CD14-positive monocyte (primary cell): ENCODE measurements around the gene THG1L. TPM values are rescaled to one million over a fixed set of nuclear protein-coding genes. Genes with fewer than 3 reads are reported as not detected.
"Not testable (repeated sequence)": the region's sequence is repeated elsewhere in the genome, so short reads cannot be mapped to it uniquely, and the experiment has no call there.

ENCODE experiments used
- DNase-seq, 3 donors: peaks; one replicate each; pipeline ENCODE4 v3.0.0-alpha.2; 2011 to 2022
- H2AFZ ChIP-seq: 2 replicates; pipeline ENCODE4 v1.6.0; 2012; ENCODE audit warnings: mild to moderate bottlenecking, low read depth, low read length, inconsistent platforms; ENCODE audit not compliant: insufficient read depth, poor library complexity, severe bottlenecking
- H3K27ac ChIP-seq, 2 donors: 1 replicate in 1 of 2; 2 replicates in 1 of 2; pipeline ENCODE4 v1.5.1; 2012 to 2013; ENCODE audit warnings: low read length in 2 of 2, control low read depth in 1 of 2, inconsistent platforms in 1 of 2, low read depth in 1 of 2, mild to moderate bottlenecking in 1 of 2
- H3K27me3 ChIP-seq, 2 donors: one replicate each; pipeline versions ENCODE4 v1.6.0 to v1.6.1; 2011 to 2013; ENCODE audit warnings: low read length in 2 of 2; ENCODE audit not compliant: control insufficient read depth in 2 of 2, insufficient read depth in 2 of 2
- H3K36me3 ChIP-seq, 2 donors: replicated peaks in 1 of 2; 1 replicate in 1 of 2; 2 replicates in 1 of 2; pipeline versions ENCODE4 v1.5.1 to v1.6.1; 2012 to 2013; ENCODE audit warnings: low read length in 2 of 2, control low read depth in 1 of 2, inconsistent platforms in 1 of 2, mild to moderate bottlenecking in 1 of 2; ENCODE audit not compliant: insufficient read depth in 2 of 2, control insufficient read depth in 1 of 2
- H3K4me1 ChIP-seq, 2 donors: 1 replicate in 1 of 2; 2 replicates in 1 of 2; pipeline versions ENCODE4 v1.5.1 to v1.6.1; 2012 to 2013; ENCODE audit warnings: low read length in 2 of 2, control low read depth in 1 of 2, inconsistent platforms in 1 of 2, mild to moderate bottlenecking in 1 of 2, moderate library complexity in 1 of 2; ENCODE audit not compliant: insufficient read depth in 2 of 2, control insufficient read depth in 1 of 2
- H3K4me2 ChIP-seq: replicated peaks from 2 replicates; pipeline ENCODE3; 2012; ENCODE audit warnings: low read length, moderate library complexity, mild to moderate bottlenecking; ENCODE audit not compliant: poor library complexity, severe bottlenecking; ENCODE audit errors: extremely low read depth
- H3K4me3 ChIP-seq, 3 experiments: fragments of 200-600 bp in 1 of 3; sonication (generic) in 1 of 3; replicated peaks in 1 of 3; 1 replicate in 2 of 3; 2 replicates in 1 of 3; pipeline ENCODE4 v1.5.1; 2011 to 2013; ENCODE audit warnings: low read length in 3 of 3, mild to moderate bottlenecking in 3 of 3, control low read depth in 2 of 3, low read depth in 2 of 3, inconsistent platforms in 1 of 3, moderate library complexity in 1 of 3
- H3K79me2 ChIP-seq: 2 replicates; pipeline ENCODE4 v1.6.0; 2012; ENCODE audit warnings: mild to moderate bottlenecking, control low read depth, inconsistent platforms, low read length, moderate library complexity; ENCODE audit not compliant: insufficient read depth
- H3K9ac ChIP-seq: 2 replicates; pipeline ENCODE4 v1.6.0; 2017; ENCODE audit warnings: low read length, mild to moderate bottlenecking; ENCODE audit not compliant: insufficient read depth, poor library complexity, severe bottlenecking
- H3K9me3 ChIP-seq, 2 donors: replicated peaks in 1 of 2; 1 replicate in 1 of 2; 2 replicates in 1 of 2; pipeline versions ENCODE4 v1.5.1 to v1.6.1; 2012 to 2013; ENCODE audit warnings: low read length in 2 of 2, control low read depth in 1 of 2; ENCODE audit not compliant: control insufficient read depth in 1 of 2, insufficient read depth in 1 of 2
- H4K20me1 ChIP-seq: 2 replicates; pipeline ENCODE4 v1.6.0; 2012; ENCODE audit warnings: mild to moderate bottlenecking, low read length, control low read depth, moderate library complexity; ENCODE audit not compliant: insufficient read depth
- H3K27ac Mint-ChIP-seq, 7 donors: one replicate each; pipeline ENCODE4 v1.8.0; 2020; ENCODE audit warnings: mild to moderate bottlenecking in 7 of 7, mixed read lengths in 7 of 7, moderate library complexity in 6 of 7, inconsistent platforms in 2 of 7
- H3K27me3 Mint-ChIP-seq, 3 donors: one replicate each; pipeline ENCODE4 v1.8.0; 2021 to 2022; ENCODE audit warnings: low read depth in 3 of 3, mild to moderate bottlenecking in 3 of 3, mixed read lengths in 3 of 3, moderate library complexity in 3 of 3, inconsistent platforms in 1 of 3
- H3K36me3 Mint-ChIP-seq, 2 donors: one replicate each; pipeline ENCODE4 v1.8.0; 2020; ENCODE audit warnings: mixed read lengths in 2 of 2, inconsistent platforms in 1 of 2, mild to moderate bottlenecking in 1 of 2
- H3K4me1 Mint-ChIP-seq: one replicate; pipeline ENCODE4 v1.8.0; 2020; ENCODE audit warnings: mild to moderate bottlenecking, mixed read lengths
- H3K4me3 Mint-ChIP-seq, 2 donors: one replicate each; pipeline ENCODE4 v1.8.0; 2020; ENCODE audit warnings: mild to moderate bottlenecking in 2 of 2, mixed read lengths in 2 of 2, moderate library complexity in 1 of 2
- H3K9me3 Mint-ChIP-seq, 7 donors: one replicate each; pipeline ENCODE4 v1.8.0; 2020 to 2022; ENCODE audit warnings: mixed read lengths in 7 of 7, mild to moderate bottlenecking in 6 of 7, moderate library complexity in 6 of 7, inconsistent platforms in 2 of 7
- CTCF ChIP-seq: fragments of 200-600 bp; IDR thresholded peaks from one replicate; pipeline ENCODE4 v1.8.0; 2022; ENCODE audit warnings: antibody characterized with exemption, mild to moderate bottlenecking
- WGBS: methylation state at CpG from one replicate; pipeline ENCODE4 v1.1.5; 2013; ENCODE audit warnings: missing lambda C conversion rate; ENCODE audit not compliant: insufficient coverage; 5-methylcytosine and 5-hydroxymethylcytosine counted together
- intact Hi-C, 2 donors: fragments of 100-400 bp; cut with micrococcal nuclease; formaldehyde crosslinking; loops; one replicate each; pipeline versions ENCODE4 v1.15.0 to v1.15.1; 2023
- polyA plus RNA-seq, 3 donors: library from polyadenylated mRNA; depleted of rRNA in 1 of 3; unstranded in 2 of 3; stranded (reverse) in 1 of 3; fragments of 300-500 nt in 2 of 3; fragments of >200 nt in 1 of 3; fragmentation: Illumina TruSeq in 2 of 3; gene quantifications; 1 replicate in 2 of 3; 2 replicates in 1 of 3; pipeline ENCODE4 v1.2.3, GENCODE V29; 2012 to 2021

The THG1L gene
- polyA plus RNA-seq, 3 donors: 7.6 to 12.2 (median 7.6) TPM

GRCh38 chr5:157719245-157719644 is 12.0 kb upstream of the THG1L start:
- H4K20me1 ChIP-seq: no peaks in the 10 kb centered on the region
- no peaks in the 10 kb centered on the region for H3K9me3 ChIP-seq
- no peaks in the 10 kb centered on the region for H3K79me2 ChIP-seq
- WGBS: 100% methylated on average over 1 of the region's 2 CpGs
- Mint-ChIP-seq H3K4me3 (no peak overlapping the region), H3K36me3 (no peaks in the 10 kb centered on the region), H3K9me3 (peaks cover 0 to 6% (median 2%) of the 10 kb centered on the region in 7 donors), H3K27ac (no peak overlapping the region), H3K27me3 (peaks cover 0 to 2% (median 0%) of the 10 kb centered on the region in 3 donors), H3K4me1 (peaks cover 6% of the 10 kb centered on the region)
- H3K27ac ChIP-seq: no peak overlapping the region
- intact Hi-C loops: loop anchor here in 1 of 2 donors (10.0 kb wide), 1 partner anchor 274 kb away; no protein-coding TSS in a partner anchor
- DNase-seq: no peak
- H2AFZ ChIP-seq: no peak overlapping the region
- H3K4me3 ChIP-seq: no peak overlapping the region
- no peaks in the 10 kb centered on the region for H3K36me3 ChIP-seq
- no peak overlapping the region for H3K4me2 ChIP-seq
- no peaks in the 10 kb centered on the region for H3K27me3 ChIP-seq
- no peak for TF ChIP-seq CTCF
- no peak overlapping the region for H3K9ac ChIP-seq
- H3K4me1 ChIP-seq: no peaks in the 10 kb centered on the region

GRCh38 chr5:157721159-157721558 is 10.1 kb upstream of the THG1L start:
- 100% methylated on average over 3 of the region's 6 CpGs for WGBS
- Histone ChIP-seq H3K9me3 (no peaks in the 10 kb centered on the region), H4K20me1 (no peaks in the 10 kb centered on the region), H3K4me3 (no peak overlapping the region), H3K27me3 (no peaks in the 10 kb centered on the region), H3K36me3 (no peaks in the 10 kb centered on the region), H3K9ac (no peak overlapping the region), H3K4me2 (no peak overlapping the region), H3K27ac (no peak overlapping the region), H3K79me2 (no peaks in the 10 kb centered on the region), H3K4me1 (no peaks in the 10 kb centered on the region), H2AFZ (no peak overlapping the region)
- no peak for TF ChIP-seq CTCF
- Mint-ChIP-seq H3K4me1 (peaks cover 9% of the 10 kb centered on the region), H3K36me3 (no peaks in the 10 kb centered on the region), H3K27me3 (peaks cover 0 to 2% (median 0%) of the 10 kb centered on the region in 3 donors), H3K9me3 (peaks cover 0 to 6% (median 2%) of the 10 kb centered on the region in 7 donors), H3K4me3 (no peak overlapping the region), H3K27ac (peak overlapping the region in 1 of 7 donors; percentile 34)
- intact Hi-C loops: no loop called here
- no peak for DNase-seq

GRCh38 chr5:157722895-157723294 is 8.3 kb upstream of the THG1L start:
- H3K27me3 ChIP-seq, H3K4me2 ChIP-seq, H3K79me2 ChIP-seq, H3K4me1 Mint-ChIP-seq, H3K4me3 ChIP-seq, intact Hi-C loops, H3K36me3 ChIP-seq, H3K4me1 ChIP-seq, H3K36me3 Mint-ChIP-seq, DNase-seq, H4K20me1 ChIP-seq, H3K9me3 Mint-ChIP-seq, H3K9ac ChIP-seq, H2AFZ ChIP-seq, H3K27me3 Mint-ChIP-seq, H3K9me3 ChIP-seq, H3K4me3 Mint-ChIP-seq, H3K27ac ChIP-seq: not testable (repeated sequence)
- peak overlapping the region in 1 of 7 donors; percentile 36 for H3K27ac Mint-ChIP-seq
- WGBS: no CpG with 5 or more reads among the region's 2 CpGs
